RWPE1 (cell line): ENCODE data around the gene DNAJB11.

Source experiments
- CTCF ChIA-PET: fragments of 350-600 bp; sonication (Branson Sonifier 250); formaldehyde crosslinking; extraction: SDS; loops from one replicate; lab custom pipeline; 2021; lab: Yijun Ruan, JAX
- POLR2A ChIA-PET: fragments of 400-600 bp; formaldehyde crosslinking; extraction: SDS; loops from one replicate; lab custom pipeline; 2020; ENCODE audit warnings: antibody characterized with exemption; ENCODE audit not compliant: low non-redundant PET; lab: Yijun Ruan, JAX
- DNase-seq: peaks from one replicate; pipeline ENCODE4 v3.0.0; 2012; ENCODE audit warnings: low spot score
- H3K27ac ChIP-seq: fragments of 450-650 bp; 2 replicates; pipeline ENCODE4 v1.5.1; 2017
- TF ChIP-seq, protein P1 (sequence below): fragments of 450-650 bp; conservative IDR thresholded peaks from 2 replicates; pipeline ENCODE4 v1.5.1; 2017; ENCODE audit warnings: low read depth, mild to moderate bottlenecking

The DNAJB11 gene

DNA sequence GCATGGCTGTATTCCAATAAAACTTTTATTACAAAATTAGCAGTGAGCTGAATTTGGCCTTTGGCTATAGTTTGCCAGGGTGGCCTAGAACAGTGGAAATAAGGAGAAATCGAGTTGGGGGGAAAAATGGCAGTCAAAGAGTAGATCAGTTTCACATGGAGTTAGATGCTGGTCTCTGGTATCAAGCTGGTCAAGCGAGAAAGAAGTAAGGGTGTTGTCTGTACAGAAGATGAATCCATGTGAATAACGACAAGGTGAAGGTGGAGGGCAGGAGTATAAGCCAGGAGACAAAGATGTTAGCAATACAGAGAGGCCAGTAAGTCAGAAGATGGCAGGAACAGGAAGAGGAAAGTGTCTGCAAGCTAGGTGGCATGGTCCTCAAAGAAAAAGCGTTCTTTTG is 54.1 kb downstream of the DNAJB11 start:
- TF ChIP-seq, protein P1, sequence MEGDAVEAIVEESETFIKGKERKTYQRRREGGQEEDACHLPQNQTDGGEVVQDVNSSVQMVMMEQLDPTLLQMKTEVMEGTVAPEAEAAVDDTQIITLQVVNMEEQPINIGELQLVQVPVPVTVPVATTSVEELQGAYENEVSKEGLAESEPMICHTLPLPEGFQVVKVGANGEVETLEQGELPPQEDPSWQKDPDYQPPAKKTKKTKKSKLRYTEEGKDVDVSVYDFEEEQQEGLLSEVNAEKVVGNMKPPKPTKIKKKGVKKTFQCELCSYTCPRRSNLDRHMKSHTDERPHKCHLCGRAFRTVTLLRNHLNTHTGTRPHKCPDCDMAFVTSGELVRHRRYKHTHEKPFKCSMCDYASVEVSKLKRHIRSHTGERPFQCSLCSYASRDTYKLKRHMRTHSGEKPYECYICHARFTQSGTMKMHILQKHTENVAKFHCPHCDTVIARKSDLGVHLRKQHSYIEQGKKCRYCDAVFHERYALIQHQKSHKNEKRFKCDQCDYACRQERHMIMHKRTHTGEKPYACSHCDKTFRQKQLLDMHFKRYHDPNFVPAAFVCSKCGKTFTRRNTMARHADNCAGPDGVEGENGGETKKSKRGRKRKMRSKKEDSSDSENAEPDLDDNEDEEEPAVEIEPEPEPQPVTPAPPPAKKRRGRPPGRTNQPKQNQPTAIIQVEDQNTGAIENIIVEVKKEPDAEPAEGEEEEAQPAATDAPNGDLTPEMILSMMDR = no peak
- CTCF ChIA-PET = interaction anchor here (0.6 to 0.8 kb wide), 2 partner anchors 10 to 197 kb away, joined by 3 to 4 read pairs; no protein-coding TSS in a partner anchor
- POLR2A ChIA-PET = interaction anchor here (0.6 kb wide), 1 partner anchor 45 kb away, joined by 5 read pairs; no protein-coding TSS in a partner anchor
- no peak overlapping the region for H3K27ac ChIP-seq
- no peak for DNase-seq

DNA sequence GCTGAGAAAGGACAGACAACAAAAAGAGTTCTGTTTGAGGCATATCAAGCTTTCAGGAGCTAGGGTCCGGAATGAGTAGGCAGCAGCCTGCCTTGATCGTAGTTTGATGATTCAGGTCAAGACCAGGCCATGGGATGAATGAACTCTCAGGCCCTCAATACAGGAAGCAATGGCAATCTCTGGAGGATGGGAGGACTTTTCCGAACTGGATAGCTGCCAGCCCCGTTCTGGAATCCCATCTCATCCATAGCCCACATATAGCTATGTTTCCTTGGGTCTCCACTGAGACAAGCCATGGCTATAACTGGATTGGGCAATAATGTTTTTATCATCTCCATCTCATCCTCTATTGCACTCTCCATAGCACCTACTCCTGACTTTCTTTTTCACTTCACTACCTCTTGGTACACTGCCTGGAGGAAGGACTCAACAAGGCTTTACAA is 55.1 kb downstream of the DNAJB11 start:
- ChIA-PET CTCF (interaction anchor here (0.6 to 1.3 kb wide), 3 partner anchors 8 to 85 kb away, joined by 4 to 8 read pairs (median 4); no protein-coding TSS in a partner anchor), POLR2A (interaction anchor here (0.6 kb wide), 1 partner anchor 11 kb away, joined by 3 read pairs; no protein-coding TSS in a partner anchor)
- DNase-seq = no peak
- H3K27ac ChIP-seq = no peak overlapping the region
- TF ChIP-seq, protein P1 = no peak

DNA sequence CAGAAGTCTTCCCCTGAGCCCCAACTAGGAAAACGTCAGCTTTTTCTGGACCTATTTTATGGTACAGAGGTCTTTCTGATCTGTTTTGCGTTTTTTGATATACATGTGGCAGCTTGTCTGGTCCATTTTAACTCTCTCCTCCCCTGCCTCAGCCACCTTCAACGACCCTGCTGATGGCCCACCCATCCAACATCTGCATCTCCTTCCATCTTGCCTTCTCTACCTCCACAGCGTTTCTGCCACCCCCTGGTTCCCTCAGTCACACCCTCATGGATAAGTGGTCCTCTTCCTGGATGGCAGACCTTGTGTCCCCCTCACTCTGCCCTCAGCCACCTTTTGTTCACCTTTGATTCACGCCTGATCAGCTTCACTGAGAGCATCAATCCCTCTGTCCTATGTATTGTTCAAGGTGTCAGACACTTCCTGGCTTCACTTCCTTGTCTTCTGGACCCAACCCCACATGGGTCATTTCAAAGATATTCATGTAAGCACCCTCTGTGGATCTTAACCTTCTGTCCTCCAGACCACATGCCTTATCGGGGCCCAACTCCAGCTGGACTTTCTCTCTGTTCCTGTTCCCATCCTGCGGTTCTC is 55.8 kb downstream of the DNAJB11 start:
- ChIA-PET CTCF (interaction anchor here (1.2 to 1.3 kb wide), 2 partner anchors 9 to 12 kb away, joined by 4 read pairs; no protein-coding TSS in a partner anchor), POLR2A (interaction anchor here (0.6 kb wide), 1 partner anchor 10 kb away, joined by 3 read pairs; no protein-coding TSS in a partner anchor)
- H3K27ac ChIP-seq = no peak overlapping the region
- DNase-seq = no peak
- TF ChIP-seq, protein P1 = no peak

DNA sequence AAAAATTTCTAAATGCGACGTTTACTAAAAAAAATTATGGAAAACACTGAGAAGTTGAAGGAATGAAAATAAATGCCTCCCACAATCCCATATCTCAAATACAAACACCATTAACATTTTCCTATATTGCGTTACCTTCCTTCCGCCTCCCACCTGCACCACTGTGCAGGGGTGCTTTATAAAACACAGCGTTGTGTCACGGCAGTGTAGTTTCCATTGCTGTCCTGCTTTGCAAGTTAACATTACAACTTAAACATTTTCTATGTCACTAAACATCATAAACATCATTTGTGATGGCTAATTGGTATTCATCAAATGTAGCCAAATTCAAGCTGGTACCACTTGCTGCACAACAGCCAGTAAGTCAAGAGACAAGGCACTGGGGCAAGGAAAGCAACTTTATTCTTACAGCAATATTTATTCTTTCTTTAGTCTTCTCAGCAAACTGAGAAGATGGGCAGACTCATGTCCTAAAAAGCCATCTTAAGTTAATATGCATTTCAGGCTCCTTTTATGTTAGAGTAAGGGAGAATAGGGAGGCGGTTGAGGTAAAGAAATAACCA is 57.4 kb downstream of the DNAJB11 start:
- CTCF ChIA-PET = no interaction called here
- DNase-seq = no peak
- POLR2A ChIA-PET = no interaction called here
- no peak overlapping the region for H3K27ac ChIP-seq
- TF ChIP-seq, protein P1 = no peak

DNA sequence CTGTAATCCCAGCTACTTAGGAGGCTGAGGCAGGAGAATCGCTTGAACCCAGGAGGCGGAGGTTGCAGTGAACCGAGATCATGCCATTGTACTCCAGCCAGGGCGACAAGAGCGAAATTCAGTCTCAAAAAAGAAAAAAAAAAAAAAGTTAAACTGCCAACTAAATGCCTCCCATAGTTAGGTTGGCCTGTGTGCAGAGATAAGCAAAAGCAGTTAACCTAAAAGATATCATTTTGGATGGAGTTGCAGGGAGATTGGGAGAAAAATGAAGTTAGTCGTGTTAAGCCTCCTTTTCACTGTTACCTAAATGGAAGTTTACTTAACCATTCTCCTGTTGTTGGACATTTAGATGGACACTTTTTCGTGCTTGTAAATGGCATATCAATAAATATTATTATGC is 58.2 kb downstream of the DNAJB11 start:
- no peak for DNase-seq
- ChIA-PET POLR2A (interaction anchor here (0.6 kb wide), 1 partner anchor 173 kb away, joined by 8 read pairs; no protein-coding TSS in a partner anchor), CTCF (no interaction called here)
- TF ChIP-seq, protein P1 = no peak
- no peak overlapping the region for H3K27ac ChIP-seq

DNA sequence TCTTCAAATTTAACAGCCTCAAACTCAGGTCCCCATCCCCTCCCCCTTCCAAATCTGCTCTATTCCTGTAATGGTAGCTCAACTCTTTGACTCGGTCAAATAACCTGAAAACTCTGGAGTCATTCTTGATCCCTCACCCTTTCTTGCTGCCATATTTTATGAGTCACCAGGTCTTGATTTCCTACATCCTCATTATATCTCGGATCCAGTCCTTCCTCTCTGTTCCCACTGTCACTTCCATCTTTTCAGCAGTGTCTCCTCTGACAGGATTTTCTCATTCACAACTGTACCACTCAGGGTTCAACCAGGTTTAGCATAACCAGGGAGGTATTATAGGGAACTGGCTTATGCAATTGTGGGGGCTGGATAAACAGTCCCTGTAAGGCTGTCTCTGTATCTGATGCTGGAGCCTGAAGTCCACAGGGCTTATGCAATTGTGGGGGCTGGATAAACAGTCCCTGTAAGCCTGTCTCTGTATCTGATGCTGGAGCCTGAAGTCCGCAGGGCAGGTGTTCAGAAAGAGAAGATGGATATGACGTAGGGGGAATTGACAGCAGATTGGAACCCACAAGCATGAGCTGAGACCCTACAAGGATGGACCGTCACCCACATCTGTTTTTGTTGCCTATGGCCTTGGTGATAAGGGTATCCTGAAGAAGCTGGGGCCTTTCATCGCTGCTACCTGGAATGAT is 60.6 kb downstream of the DNAJB11 start:
- POLR2A ChIA-PET = no interaction called here
- DNase-seq = no peak
- H3K27ac ChIP-seq = no peak overlapping the region
- TF ChIP-seq, protein P1 = no peak
- CTCF ChIA-PET = interaction anchor here (0.5 to 1.3 kb wide), 4 partner anchors 14 to 1435 kb away, joined by 3 to 5 read pairs (median 4); no protein-coding TSS in a partner anchor
